Measurements from ENCODE around the gene KPNB1.
A peak's percentile ranks its signal among the peaks of the same experiment; 100 is the strongest.
"Not testable (repeated sequence)": the region's sequence is repeated elsewhere in the genome, so short reads cannot be mapped to it uniquely, and the experiment has no call there.

KPNB1 gene

DNA sequence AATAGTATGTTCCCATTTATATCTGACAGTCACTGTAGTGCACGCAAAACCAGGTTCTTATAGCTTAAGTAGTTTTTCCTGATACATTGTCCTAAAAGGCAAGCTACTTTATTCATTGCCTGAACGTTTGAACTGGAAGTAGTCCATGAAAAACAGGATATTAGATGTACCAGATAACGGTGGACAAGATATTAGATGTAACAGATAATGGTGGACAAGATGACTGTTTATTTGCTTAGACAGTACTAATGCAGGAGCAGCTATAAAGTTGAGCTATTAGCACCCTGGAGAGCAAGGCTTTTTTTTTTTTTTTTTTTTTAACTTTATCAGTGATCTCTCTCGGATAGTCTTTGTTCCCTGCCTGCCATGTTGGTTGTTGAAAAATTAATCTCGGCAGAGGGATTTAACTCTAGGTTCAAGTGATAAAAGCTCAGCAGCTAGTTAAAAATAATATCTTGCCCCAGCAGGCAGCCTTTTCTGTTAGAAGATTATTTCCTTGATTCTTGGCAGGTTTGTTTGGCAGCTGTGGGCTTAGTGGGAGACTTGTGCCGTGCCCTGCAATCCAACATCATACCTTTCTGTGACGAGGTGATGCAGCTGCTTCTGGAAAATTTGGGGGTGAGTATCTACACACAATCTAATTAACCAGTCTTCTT, 26.9 kb downstream of the KPNB1 start:
- DNase-seq (ENCODE audit: low spot score), result no peak

DNA sequence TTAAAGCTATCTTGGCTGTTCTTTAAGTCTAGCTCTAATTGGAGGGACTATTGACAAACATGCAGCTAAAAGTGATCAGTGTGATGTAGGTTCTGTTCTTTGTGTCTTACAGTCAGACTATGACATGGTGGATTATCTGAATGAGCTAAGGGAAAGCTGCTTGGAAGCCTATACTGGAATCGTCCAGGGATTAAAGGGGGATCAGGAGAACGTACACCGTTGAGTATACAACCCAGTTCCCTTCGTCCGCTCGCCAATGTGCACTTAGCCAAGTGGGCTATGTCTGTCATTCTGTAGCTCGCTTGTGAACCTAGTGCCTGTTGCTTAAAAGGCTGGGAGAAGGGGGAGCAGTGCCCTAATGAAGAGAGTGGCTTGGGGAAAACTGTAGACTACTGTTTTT, 28.5 kb downstream of the KPNB1 start:
- DNase-seq (ENCODE audit: low spot score), result no peak

- DNase-seq (ENCODE audit: low spot score), result no peak
These were observed 32.4 kb downstream of the KPNB1 start for GRCh38 chr17:47682138-47682537.

GRCh38 chr17:47682727-47683126, 33.0 kb downstream of the KPNB1 start:
- DNase-seq (ENCODE audit: low spot score), result not testable (repeated sequence)

DNA sequence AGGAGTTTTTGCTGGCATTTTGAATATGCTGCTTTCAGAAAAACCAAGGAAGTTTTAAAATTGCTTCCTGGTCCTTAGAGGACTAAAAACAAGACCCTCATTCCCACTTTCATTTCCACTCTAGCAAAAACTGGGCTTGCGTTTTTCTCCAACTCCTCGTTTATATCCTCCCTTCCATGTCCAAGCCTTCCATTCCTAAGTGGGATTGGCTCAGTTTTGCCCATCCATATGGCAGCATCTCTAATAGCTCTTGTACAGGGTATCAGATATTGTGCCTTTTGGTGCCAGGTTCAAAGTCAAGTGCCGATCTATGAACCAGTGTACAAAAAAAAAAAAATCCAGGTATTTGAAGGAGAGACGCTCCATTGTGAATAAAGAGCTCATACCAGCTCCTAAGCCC, 34.3 kb downstream of the KPNB1 start:
- DNase-seq (ENCODE audit: low spot score), result no peak

DNA sequence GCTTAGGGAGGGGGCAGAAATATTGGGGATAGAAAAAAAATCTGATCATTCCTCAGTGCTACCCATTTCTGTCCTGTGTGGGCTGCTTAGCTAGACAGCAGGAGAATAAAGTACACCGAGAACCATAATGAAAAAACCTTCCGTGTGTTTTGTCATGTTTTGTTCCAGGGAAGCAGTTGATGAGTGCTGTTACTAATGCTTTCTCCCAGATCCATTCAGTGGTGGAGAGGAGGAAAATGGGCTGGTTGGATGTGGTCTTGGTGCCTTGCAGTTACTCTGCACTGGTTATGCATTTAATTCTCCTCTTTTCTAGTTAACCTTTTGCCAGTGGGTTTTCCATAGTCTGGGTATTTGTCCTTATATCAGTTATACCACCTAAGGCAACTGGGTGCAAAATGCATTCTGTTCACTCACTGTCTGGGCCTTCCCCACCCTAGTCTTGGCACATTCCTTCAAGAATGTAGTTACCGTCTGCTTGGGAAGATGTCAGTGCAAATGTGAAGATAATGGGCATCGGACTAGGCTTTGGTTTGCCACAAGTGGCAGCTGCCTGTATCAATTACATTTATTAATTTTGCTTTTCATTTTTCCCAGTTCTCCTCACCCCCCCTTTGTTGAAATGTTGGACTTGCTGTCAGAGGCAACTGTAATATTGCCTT, 34.9 kb downstream of the KPNB1 start:
- DNase-seq (ENCODE audit: low spot score), result no peak

- DNase-seq (ENCODE audit: low spot score), result no peak
These were observed 36.0 kb downstream of the KPNB1 start for GRCh38 chr17:47685556-47686275.

- peak; percentile 31 for DNase-seq (ENCODE audit: low spot score)
These were observed 36.5 kb downstream of the KPNB1 start for GRCh38 chr17:47686276-47686635.

DNA sequence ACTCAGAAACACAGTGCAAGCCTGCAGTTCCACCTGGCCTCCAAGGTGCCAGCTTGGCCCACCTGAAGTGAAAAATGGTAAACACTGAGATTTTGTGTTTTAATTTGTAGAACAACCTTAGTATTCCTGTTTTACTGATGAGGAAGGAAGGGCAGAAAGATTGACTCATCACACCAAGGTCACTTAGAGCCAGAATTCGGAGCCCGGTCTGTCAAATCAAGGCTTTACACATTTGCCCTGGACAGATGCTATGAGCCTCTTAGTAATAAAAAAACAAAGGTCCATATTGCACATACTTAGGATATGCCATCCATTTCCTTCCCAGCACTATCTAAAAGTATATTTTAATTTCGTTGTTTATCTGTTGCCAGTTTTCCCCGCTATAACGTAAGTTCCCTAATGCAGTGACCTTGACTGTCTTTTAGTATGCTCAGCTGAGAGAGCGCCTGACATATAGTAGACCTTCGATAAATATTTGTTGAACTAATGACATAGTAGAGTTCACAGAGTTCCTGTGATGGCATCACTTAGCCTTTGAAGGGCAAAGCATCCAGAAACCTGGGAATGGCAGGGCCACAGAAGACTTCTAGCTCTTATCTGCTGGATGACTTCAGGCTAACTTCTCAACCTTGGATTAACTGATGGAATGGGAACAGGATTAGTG, 37.1 kb downstream of the KPNB1 start:
- no peak for DNase-seq (ENCODE audit: low spot score)

DNA sequence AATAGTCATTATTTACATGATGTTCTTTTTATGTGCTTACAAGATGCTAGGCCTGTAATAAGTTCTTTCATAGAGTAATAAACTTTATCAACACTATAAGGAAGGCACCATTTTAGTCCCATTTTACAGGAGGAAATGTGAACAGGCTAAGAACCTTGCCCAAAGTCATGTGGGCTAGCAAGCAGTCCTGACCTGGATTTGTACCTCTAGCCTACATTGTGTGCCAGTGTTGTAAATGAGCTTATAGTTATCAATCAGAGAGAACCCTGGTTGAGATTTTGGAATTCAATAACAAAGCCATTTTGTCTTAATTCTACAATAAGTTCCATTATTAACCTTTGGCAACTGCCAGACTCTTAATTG, 37.6 kb downstream of the KPNB1 start:
- DNase-seq (ENCODE audit: low spot score), result no peak

DNA sequence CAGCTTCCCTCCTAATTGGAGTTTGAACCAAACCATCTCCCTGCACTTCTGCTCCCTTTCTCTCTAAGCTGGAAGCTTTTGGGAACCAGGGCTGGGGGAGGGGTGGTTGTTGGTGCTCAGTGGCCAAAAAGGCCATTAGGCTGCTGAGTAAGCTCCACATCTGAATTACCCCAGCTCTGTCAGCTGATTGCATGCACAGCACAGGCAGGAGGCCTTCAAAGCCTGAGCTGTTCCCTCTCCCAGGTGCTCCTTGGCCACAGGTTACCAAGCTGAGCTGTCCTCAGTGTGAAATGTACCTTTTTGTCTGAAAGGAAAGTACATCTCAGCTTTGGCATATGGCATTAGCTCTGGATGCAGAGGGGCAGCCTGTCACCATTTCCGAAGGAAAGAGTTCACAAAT, 38.0 kb downstream of the KPNB1 start:
- no peak for DNase-seq (ENCODE audit: low spot score)

DNA sequence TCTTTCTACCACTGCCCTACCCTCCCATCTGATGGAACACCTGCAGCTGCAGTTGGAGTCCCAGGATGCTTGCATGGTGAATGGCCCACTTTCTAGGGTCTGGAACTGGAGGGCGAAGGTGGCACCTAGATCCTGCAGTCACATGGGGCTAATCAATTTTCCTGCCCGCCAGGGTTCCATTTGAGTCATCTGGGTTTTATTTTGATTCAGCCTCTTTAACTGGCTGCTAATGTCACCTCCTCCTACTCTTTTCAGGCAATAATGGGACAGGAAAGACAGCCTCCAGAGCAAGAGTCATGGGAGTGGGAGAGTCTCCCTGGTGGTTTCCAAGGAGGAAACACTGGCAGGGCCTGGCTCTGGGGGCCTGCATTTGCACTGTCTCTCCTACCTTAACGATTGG, 40.4 kb downstream of the KPNB1 start:
- no peak for DNase-seq (ENCODE audit: low spot score)

DNA sequence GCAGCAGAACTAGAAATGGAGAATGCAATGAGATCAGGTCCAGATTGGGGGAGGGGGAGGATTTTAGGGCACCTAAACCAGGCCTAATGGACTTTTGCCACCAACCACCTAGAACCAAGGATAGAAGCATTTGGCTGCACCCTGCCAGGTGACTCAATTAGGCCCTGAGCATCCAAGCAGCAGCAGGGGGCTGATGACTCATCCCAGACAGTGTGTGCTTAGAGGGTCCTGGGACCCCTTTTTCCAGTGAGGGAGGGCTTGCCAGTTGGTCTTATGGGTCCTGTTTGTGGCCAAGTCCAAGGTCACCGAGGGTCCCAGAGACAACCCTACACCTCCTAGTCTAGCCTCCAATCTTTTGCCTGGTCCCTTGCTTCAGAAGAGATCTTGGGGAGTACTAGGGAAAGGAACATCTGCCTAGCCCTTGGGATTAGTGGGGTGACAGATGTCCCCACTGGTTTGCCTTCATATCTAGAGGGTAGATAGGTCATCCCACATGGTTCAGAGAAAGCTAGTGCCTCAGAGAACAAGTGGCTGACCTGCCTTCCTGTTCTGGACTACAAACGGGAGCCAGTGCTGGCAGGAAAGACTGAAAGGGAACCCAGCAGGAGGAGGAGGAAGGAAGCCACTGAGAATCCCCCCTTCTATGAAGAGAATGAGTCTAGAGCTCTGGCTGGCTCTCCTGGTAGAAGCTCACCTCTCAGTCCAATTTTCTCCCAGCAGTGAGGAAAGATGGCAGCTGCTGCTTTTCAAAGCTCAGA, 42.6 kb downstream of the KPNB1 start:
- DNase-seq (ENCODE audit: low spot score), result no peak

GRCh38 chr17:47692895-47693730, 43.4 kb downstream of the KPNB1 start:
- DNase-seq (ENCODE audit: low spot score), result no peak

GRCh38 chr17:47693731-47694580, 44.2 kb downstream of the KPNB1 start, which contains the start of gene TBKBP1:
TSS of gene TBKBP1 (plus strand) at chr17:47694161. CDS start at chr17:47696113, 1,952 bp downstream.
- DNase-seq (ENCODE audit: low spot score), result peak; percentile 33

DNA sequence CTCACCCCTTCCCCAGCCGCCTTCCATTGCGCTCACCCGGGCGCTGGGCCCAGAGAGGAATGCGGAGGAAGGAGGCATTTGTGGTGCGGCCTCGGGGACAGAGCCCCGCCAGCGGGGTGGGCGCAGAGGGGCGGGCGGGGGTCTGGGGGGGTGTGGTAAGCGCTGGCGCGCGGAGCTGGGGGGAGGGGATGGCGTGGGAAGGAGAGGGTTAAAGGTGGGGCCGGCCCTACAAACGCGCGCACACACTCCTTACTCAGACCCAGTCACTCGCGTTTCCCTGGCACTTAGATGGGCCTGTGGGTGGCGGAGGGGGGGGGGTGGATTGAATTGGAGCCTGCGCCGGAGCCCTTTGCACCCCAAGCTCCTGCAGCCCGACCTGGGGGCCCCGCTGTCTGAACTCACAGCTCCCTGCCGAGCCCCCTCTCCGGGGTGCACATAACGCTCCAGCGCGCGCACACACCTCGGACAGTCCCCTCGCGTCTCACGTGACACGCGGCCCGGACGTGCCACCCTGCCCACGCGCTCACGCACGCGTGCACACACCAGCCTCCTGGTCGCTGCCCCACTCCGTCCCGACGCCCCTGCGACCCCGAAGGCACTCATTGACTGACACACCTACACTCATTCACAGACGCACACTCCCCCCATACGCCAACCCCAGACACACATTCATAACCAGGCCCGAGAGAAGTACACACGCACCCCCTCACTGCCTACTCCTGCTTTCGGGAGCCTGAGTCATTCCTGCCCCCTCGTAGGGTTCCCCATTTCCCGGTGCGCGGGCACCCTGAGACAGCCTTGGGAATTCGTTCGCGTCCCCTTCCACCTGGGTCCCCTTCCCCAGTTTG, 45.1 kb downstream of the KPNB1 start:
- DNase-seq (ENCODE audit: low spot score), result peak; percentile 78

GRCh38 chr17:47695429-47696376, 46.0 kb downstream of the KPNB1 start:
- DNase-seq (ENCODE audit: low spot score), result no peak
